Panc1 (cell line): ENCODE data around the gene C13orf46. TPM values are rescaled to one million over a fixed set of nuclear protein-coding genes. Genes with fewer than 3 reads are reported as not detected.

Experiments
- ATAC-seq: fragments of 200-7000 bp; cut with Tn5 transposase; 2 replicates; pipeline ENCODE4 v1.9.1; 2020; ENCODE audit warnings: mild to moderate bottlenecking, moderate library complexity
- BruUV-seq: library from RNA; stranded (reverse); fragments of 400-500 nt; replicated peaks from 2 replicates; lab custom pipeline; 2021; lab: Mats Ljungman, UMichigan
- CTCF ChIA-PET: fragments of 300-600 bp; sonication (Branson Sonifier 250); formaldehyde crosslinking; loops from one replicate; lab custom pipeline; 2022; ENCODE audit warnings: antibody characterized with exemption; lab: Charles Lee
- POLR2A ChIA-PET: fragments of 300-600 bp; sonication (Branson Sonifier 250); formaldehyde crosslinking; loops from one replicate; lab custom pipeline; 2022; ENCODE audit warnings: antibody characterized with exemption; lab: Charles Lee
- DNase-seq: peaks from one replicate; pipeline ENCODE4 v3.0.0-alpha.2; 2010; ENCODE audit warnings: low read depth, low spot score
- H3K27ac ChIP-seq: 2 replicates; pipeline ENCODE4 v1.5.1; 2011; ENCODE audit warnings: mild to moderate bottlenecking, low read length, inconsistent platforms
- H3K27me3 ChIP-seq: fragments of 200-500 bp; sonication (Bioruptor generic); 2 replicates; pipeline ENCODE4 v1.6.0; 2014; ENCODE audit warnings: low read length, inconsistent platforms; ENCODE audit not compliant: control insufficient read depth, insufficient read depth
- H3K36me3 ChIP-seq: fragments of 200-500 bp; sonication (Bioruptor generic); 2 replicates; pipeline ENCODE4 v1.5.1; 2014; ENCODE audit warnings: inconsistent platforms, mild to moderate bottlenecking, low read length, moderate library complexity; ENCODE audit not compliant: control insufficient read depth, insufficient read depth
- H3K4me1 ChIP-seq: 2 replicates; pipeline ENCODE4 v1.5.1; 2011; ENCODE audit warnings: inconsistent platforms, mild to moderate bottlenecking, low read length, moderate library complexity; ENCODE audit not compliant: control insufficient read depth, insufficient read depth
- H3K4me3 ChIP-seq, 2 experiments: 2 replicates each; pipeline ENCODE4 v1.5.1; 2011 to 2012; ENCODE audit warnings: low read depth in 2 of 2, low read length in 2 of 2, mild to moderate bottlenecking in 2 of 2, inconsistent platforms in 1 of 2, moderate library complexity in 1 of 2
- H3K9me3 ChIP-seq: fragments of 200-500 bp; sonication (Bioruptor generic); 2 replicates; pipeline ENCODE4 v1.5.1; 2014; ENCODE audit warnings: low read depth, mild to moderate bottlenecking, inconsistent platforms, low read length, moderate library complexity; ENCODE audit not compliant: control insufficient read depth, insufficient read depth
- POLR2AphosphoS5 ChIP-seq: IDR thresholded peaks from 2 replicates; pipeline ENCODE4 v1.6.1; 2012; ENCODE audit warnings: mild to moderate bottlenecking, low read depth, low read length, moderate library complexity
- REST ChIP-seq, 2 experiments: IDR thresholded peaks; 2 replicates each; pipeline ENCODE4 v1.6.1; 2011 to 2012; ENCODE audit warnings: low read depth in 2 of 2, control low read depth in 1 of 2, low read length in 1 of 2, mild to moderate bottlenecking in 1 of 2, moderate library complexity in 1 of 2; ENCODE audit not compliant: insufficient read depth in 1 of 2
- SIN3A ChIP-seq: IDR thresholded peaks from 2 replicates; pipeline ENCODE4 v1.6.1; 2012; ENCODE audit warnings: low read depth, mild to moderate bottlenecking, low read length, moderate library complexity, borderline replicate concordance; ENCODE audit not compliant: insufficient read depth
- TCF7L2 ChIP-seq: IDR thresholded peaks from 2 replicates; pipeline ENCODE4 v1.6.1; 2011; ENCODE audit warnings: mild to moderate bottlenecking, low read depth, low read length, inconsistent platforms
- in situ Hi-C: cut with HindIII; loops from 2 replicates; pipeline ENCODE4 v1.10.0; 2016; ENCODE audit warnings: low sequenced_read_pairs, low pct_unique_long_range_greater_than_20kb
- intact Hi-C: fragments of 100-400 bp; cut with micrococcal nuclease; formaldehyde crosslinking; loops from one replicate; pipeline ENCODE4 v1.10.0; 2022; ENCODE audit not compliant: unreplicated experiment
- total RNA-seq: library from RNA; stranded (reverse); gene quantifications from one replicate; pipeline ENCODE4 v1.2.1, GENCODE V29; 2021; ENCODE audit not compliant: unreplicated experiment
- TF ChIP-seq, protein P1 (sequence below): fragments of 450-650 bp; IDR thresholded peaks from 2 replicates; pipeline ENCODE4 v1.5.1; 2017; ENCODE audit warnings: mild to moderate bottlenecking

C13orf46 gene
- total RNA-seq, 1 experiment from 2014 or later: 2.6 TPM

- ATAC-seq (no peak), DNase-seq (no peak)
- ChIA-PET POLR2A (no interaction called here), CTCF (no interaction called here)
- no peaks in the 10 kb centered on the region for H3K36me3 ChIP-seq
- H3K27me3 ChIP-seq: no peaks in the 10 kb centered on the region
- no peak overlapping the region for H3K27ac ChIP-seq
- intact Hi-C loops (no loop called here), in situ Hi-C loops (no loop called here)
- TF ChIP-seq TCF7L2 (no peak), SIN3A (no peak), REST (IDR thresholded peaks at IDR 0.05; ENCODE audit: insufficient read depth in 1 of 2, low read depth in 2 of 2, low read length in 1 of 2) (no peak), POLR2AphosphoS5 (no peak)
- TF ChIP-seq, protein P1, sequence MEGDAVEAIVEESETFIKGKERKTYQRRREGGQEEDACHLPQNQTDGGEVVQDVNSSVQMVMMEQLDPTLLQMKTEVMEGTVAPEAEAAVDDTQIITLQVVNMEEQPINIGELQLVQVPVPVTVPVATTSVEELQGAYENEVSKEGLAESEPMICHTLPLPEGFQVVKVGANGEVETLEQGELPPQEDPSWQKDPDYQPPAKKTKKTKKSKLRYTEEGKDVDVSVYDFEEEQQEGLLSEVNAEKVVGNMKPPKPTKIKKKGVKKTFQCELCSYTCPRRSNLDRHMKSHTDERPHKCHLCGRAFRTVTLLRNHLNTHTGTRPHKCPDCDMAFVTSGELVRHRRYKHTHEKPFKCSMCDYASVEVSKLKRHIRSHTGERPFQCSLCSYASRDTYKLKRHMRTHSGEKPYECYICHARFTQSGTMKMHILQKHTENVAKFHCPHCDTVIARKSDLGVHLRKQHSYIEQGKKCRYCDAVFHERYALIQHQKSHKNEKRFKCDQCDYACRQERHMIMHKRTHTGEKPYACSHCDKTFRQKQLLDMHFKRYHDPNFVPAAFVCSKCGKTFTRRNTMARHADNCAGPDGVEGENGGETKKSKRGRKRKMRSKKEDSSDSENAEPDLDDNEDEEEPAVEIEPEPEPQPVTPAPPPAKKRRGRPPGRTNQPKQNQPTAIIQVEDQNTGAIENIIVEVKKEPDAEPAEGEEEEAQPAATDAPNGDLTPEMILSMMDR: no peak
- H3K9me3 ChIP-seq: no peaks in the 10 kb centered on the region
- H3K4me1 ChIP-seq: no peaks in the 10 kb centered on the region
- no peak overlapping the region for H3K4me3 ChIP-seq
- no TSS peak for BruUV-seq
These were observed 28.2 kb upstream of the C13orf46 start for GRCh38 chr13:114002009-114002544.

DNA sequence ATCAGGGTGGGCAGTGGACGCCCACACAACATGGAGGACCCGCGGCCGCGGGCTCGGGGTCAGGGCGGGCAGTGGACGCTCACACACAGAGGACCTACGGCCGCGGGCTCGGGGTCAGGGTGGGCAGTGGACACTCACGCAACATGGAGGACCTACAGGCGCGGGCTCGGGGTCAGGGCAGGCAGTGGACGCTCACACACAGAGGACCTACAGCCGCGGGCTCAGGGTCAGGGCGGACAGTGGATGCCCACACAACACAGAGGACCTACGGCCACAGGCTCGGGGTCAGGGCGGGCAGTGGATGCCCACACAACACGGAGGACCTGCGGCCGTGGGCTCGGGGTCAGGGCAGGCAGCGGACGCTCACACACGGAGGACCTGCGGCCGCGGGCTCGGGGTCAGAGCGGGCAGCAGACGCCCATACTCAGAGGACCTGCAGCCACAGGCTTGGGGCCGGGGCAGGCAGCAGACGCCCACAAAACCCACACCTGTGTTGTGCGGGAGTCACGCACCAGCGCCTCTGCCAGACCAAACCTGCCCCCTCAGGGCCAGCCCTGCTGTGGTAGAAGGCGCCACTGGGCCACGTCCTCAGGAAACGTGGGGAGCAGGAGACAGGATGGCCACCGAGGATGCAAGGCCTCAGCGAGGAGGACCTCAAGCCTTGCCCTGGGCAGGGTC, 27.6 kb upstream of the C13orf46 start:
- no peak for TF ChIP-seq POLR2AphosphoS5
- TF ChIP-seq TCF7L2: no peak
- TF ChIP-seq, protein P1: no peak
- CTCF ChIA-PET: no interaction called here
- DNase-seq (no peak), ATAC-seq (no peak)
- H3K36me3 ChIP-seq: no peaks in the 10 kb centered on the region
- no peaks in the 10 kb centered on the region for H3K27me3 ChIP-seq
- no TSS peak for BruUV-seq
- intact Hi-C loops: no loop called here
- H3K27ac ChIP-seq: no peak overlapping the region
- in situ Hi-C loops: no loop called here
- POLR2A ChIA-PET: no interaction called here
- no peak overlapping the region for H3K4me3 ChIP-seq
- no peaks in the 10 kb centered on the region for H3K4me1 ChIP-seq
- H3K9me3 ChIP-seq: no peaks in the 10 kb centered on the region
